Measurements from ENCODE around the gene CDKN1C. TPM values are rescaled to one million over a fixed set of nuclear protein-coding genes. Genes with fewer than 3 reads are reported as not detected.

The CDKN1C gene
- polyA plus RNA-seq, 3 donors = 121 to 168 (median 144) TPM

- no peak for DNase-seq
These were observed 11.5 kb upstream of the CDKN1C start for GRCh38 chr11:2897048-2897447.

GRCh38 chr11:2896047-2896446, 10.5 kb upstream of the CDKN1C start:
- no peak for DNase-seq

DNA sequence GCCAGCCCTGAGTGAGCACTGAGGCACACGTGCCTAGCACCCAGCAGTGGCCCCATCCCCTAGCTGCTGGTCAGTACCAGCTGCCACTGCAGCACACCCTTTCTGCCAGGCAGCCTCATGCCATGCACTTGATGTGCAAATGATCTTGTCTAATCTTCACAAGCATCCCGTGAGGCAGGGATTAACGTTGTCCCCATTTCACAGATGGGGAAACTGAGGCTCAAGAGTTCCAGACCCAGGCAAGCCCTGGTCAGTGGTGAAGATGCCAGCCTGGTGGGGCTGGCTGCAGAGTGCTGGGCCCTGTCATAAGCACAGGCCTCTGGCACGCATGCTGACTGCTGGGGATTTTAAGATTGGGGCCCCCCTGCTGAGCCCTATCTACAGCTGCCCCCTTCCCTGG, 8.4 kb upstream of the CDKN1C start:
- no peak for DNase-seq

DNA sequence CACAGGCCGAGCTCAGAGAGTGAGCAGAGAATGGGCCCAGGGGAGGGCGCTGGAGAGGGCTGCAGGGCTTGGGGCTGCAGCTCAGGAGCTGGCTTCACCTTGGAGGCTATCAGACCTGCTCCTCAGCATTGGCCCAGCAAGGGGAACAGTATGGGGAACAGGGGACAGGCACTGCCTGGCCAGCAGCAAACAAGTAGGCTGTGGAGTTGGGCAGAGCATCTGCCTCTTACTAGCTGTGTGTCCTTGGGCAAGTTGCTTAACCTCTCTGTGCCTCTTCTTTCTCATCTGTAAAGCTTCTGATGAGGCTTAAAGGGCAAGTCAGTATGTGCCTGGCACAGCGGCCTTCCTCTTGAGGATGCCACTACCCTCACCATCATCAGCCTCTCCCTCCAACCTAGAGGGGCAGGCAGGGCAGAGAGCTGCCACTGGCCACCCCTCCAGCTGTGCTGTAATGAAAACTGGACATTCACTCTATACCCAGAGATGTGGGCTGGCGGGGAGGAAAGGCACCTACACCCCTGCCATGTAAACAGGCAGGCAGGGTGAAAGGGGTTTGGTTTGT, 7.5 kb upstream of the CDKN1C start:
- no peak for DNase-seq

- DNase-seq = no peak
These were observed 6.8 kb upstream of the CDKN1C start for GRCh38 chr11:2892215-2892966.

- DNase-seq = no peak
These were observed 6.0 kb upstream of the CDKN1C start for GRCh38 chr11:2891326-2892214.

GRCh38 chr11:2890466-2891294, 5.1 kb upstream of the CDKN1C start:
- DNase-seq = peak; percentile 66

DNA sequence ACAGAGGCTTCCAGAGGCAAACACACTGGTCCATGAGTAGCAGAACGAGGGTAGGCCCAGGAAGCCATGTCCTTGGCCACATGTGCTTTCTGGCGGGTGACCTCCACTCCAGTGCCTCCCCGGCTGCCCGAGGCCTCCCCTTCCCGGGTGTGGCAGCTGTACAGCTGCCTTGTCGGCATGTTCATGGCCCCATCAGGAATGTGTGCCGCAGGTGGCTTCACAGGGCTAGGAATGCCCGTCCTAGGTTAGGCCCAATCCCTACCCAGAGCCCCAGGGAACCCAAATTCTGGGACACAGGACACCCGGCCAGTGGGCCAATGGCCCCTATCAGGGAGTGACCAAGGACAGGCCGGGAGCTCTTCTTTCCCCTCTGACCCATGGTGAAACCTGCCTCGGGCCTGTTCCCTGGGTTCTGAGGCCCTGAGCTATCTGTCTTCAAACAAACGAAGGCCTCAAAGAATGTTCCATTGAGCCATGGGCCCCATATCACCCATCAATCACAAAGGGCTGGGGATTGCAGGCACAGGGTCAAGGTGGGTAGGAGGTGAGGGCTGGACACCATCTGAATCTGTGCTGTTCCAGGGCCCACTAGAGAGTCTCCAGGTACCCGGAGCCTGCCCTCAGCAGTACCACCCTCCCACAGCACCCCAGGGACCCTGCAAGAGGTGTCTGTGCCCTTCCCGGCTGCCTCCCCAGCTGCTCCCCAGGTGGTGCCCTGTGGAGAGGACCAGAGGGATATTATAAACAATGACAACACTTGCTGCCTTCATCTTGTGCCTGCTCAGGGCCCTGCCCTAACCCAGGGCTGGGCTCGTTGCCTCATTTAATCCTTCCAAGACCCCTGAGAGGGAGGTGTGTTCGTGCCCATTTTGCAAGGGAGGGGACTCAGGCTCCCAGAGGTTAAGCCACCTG, 4.0 kb upstream of the CDKN1C start:
- no peak for DNase-seq

DNA sequence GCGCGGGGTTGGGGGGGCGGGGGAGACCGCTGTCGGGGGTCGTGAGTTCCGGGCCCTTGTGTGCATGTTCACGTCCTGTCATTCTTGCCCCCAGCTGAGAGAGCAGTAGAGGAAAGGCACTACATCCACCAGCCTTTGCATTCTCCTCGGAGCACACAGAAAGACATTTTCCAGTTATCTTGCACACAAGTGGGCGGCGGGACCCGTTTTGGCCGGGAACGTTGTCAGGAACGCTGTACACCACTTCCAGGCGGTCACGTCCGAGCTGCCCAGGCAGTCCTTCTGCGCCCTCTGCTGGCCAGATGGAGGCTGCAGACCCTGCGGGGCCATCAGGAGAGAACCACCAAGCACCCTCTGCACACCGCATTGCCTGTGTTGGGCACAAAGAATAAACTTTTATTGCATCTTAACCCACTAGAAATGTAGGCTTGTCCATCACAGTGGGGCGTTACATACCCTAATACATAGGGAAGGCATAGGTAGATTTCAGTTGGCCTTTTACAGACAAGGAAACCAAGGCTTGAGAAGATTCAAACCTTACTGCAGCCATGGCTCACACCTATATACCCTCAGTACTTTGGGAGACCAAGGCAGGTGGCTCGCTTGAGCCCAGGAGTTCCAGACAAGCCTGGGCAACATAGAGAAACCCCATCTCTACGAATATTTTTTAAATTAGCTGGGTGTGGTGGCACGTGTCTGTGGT, 2.8 kb upstream of the CDKN1C start:
- peak; percentile 86 for DNase-seq

- no peak for DNase-seq
These were observed 2.1 kb upstream of the CDKN1C start for GRCh38 chr11:2887515-2888195.

DNA sequence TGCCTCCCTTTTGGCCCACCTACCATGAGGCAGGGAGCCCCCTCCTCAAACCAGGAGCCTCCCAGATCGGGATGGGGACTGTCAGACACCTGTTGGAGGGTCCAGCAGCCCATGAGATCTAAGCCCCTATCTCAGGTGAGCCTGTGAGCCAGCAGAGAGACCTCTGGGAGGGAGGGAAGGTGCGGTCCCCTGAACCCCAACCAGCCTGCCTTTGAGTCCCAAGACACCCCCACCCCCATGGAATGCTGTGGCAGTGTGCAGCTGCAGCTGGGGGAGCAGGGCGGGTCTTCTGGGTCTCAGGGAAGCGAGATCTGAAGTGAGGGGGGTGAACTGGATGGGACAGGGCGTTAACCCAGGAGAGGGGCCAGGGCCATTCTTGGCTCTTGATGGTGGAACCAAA, 1.4 kb upstream of the CDKN1C start:
- no peak for DNase-seq

- no peak for DNase-seq
These were observed 768 bp upstream of the CDKN1C start for GRCh38 chr11:2886191-2886894.

- no peak for DNase-seq
These were observed 428 bp downstream of the CDKN1C start for GRCh38 chr11:2885017-2885677.

DNA sequence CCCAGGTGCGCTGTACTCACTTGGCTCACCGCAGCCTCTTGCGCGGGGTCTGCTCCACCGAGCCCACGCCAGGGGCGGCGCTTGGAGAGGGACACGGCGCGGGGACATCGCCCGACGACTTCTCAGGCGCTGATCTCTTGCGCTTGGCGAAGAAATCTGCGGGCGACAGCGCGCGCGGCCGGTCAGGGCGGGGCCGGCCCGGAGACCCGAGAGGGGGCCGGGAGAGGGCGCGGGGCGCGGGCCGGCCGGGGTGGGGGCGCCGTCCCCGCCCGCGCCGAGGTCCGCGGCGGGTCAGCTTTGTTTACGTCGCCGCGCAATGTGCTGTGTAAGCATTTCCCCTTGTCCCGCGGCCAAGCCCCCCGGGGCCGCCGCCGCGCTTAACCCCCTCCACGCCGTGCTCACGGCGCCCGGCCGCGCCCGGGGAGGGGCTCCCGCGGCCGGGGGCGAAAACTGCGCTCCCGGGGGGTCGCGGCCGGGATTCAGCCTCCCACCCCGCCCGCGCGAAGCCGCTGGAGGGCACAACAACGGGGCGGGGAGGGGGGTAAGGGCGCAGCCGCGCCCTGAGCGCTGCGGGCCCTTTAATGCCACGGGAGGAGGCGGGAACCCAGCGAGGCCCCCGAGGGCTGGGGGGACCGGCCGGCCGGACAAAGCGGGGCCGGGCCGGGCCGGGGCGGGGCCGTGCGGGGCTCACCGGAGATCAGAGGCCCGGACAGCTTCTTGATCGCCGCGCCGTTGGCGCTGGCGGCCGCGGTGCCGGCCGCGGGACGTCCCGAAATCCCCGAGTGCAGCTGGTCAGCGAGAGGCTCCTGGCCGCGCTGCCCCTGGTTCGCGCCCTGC, 1.4 kb downstream of the CDKN1C start:
- no peak for DNase-seq

DNA sequence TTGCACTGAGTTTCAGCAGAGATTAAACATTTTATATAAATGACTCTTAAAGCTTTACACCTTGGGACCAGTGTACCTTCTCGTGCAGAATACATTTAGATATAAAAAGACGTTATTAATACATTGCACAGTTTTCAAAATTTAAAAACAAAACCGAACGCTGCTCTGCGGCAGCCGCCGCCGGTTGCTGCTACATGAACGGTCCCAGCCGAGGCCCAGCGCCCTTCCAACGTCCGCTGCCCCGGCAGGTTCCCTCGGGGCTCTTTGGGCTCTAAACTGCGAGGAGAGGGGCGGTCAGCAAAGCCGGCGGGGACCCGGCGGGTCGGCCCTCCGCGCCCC, 2.0 kb downstream of the CDKN1C start:
- DNase-seq = no peak

DNA sequence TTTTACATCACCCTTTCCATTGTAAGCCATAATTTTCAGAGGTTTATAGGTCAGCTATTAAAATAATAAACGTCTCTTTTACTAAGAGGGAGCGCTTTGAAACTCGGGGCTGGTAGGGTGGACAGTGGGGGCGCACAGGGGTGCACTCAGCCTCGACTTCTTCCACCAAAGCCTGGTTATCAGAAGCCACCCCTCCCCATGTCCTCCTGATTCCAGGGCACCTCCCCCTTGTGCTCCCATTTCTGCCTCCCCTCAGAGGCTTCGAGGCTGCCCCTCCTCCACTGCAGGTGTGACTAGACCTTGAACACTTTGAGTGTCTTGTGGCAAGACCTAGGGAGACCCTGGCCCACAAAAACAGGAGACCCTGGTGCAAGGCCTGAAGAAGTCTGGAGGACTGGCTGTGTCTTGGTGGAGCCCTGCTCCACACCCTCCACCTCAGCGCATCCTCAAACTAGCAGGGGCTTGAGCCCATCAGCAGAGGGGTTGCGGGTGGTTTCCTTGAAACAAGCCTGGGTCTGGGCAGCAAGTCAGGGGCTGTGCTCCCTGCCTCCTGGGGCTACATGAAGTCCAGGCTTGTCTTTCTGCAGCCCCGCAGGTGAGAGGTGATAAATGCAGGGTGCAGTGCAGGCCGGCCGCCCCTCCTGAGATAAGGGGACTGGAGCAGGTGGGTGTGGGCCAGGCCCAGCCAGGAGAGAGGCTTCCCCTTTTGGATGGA, 3.0 kb downstream of the CDKN1C start:
- DNase-seq = no peak

DNA sequence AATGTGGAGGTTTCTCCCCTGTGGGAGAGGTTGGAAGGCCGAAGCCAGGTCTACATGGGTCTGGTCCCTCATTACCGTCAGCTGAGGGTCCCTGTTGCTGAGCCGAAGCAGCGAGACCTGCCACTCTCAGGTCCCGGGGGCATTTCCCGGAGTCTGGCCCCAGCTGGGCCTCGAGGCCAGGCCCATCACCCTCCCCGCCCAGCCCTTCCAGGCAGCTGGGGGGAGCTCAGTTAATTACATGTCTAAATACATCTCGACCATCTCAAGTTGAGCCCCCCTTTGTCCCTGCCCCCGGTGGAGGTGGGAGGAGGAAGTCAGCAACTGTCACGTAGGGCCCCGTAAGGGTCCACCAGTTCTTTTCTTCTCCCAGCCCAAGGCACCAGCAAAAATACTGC, 3.6 kb downstream of the CDKN1C start:
- no peak for DNase-seq

Data from renal pelvis (tissue), 4 donors.